A549 (cell line): ENCODE data around the gene RARB. TPM values are rescaled to one million over a fixed set of nuclear protein-coding genes. Genes with fewer than 3 reads are reported as not detected.

Experiments used
- ATAC-seq, 2 experiments: fragments of 200-7000 bp in 1 of 2; fragments of >200 bp in 1 of 2; cut with Nextera tagmentation in 1 of 2; cut with Tn5 transposase in 1 of 2; 3 replicates each; pipeline versions ENCODE4 v1.8.0 to v1.9.1; 2018 to 2020; ENCODE audit warnings: mild to moderate bottlenecking in 1 of 2, moderate library complexity in 1 of 2
- CTCF ChIA-PET: fragments of 300-600 bp; sonication (Branson Sonifier 250); formaldehyde crosslinking; extraction: SDS; loops from one replicate; lab custom pipeline; 2021; ENCODE audit warnings: antibody characterized with exemption, inconsistent platforms; lab: Yijun Ruan, JAX
- POLR2A ChIA-PET: fragments of 350-600 bp; formaldehyde crosslinking; extraction: SDS; loops from one replicate; lab custom pipeline; 2021; ENCODE audit warnings: antibody characterized with exemption, inconsistent platforms; lab: Yijun Ruan, JAX
- DNase-seq, 2 experiments: peaks; one replicate each; pipeline versions ENCODE4 v3.0.0 to v3.0.0-alpha.2; 2011 to 2016; ENCODE audit warnings: low read depth in 1 of 2, low spot score in 1 of 2
- FAIRE-seq: peaks from 2 replicates; lab custom pipeline; 2011; peaks lifted over from hg19 to GRCh38; lab: Jason Lieb, UNC
- H3K27ac ChIP-seq, 2 experiments: fragments of >200 bp; sonication (Bioruptor Twin); formaldehyde crosslinking; 3 replicates each; pipeline ENCODE4 v1.5.1; 2016 to 2017
- H3K4me1 ChIP-seq: fragments of >200 bp; sonication (Bioruptor Twin); formaldehyde crosslinking; 3 replicates; pipeline ENCODE4 v1.6.1; 2016
- H3K4me2 ChIP-seq: fragments of >200 bp; sonication (Bioruptor Twin); formaldehyde crosslinking; 3 replicates; pipeline ENCODE4 v1.6.1; 2016
- H3K4me3 ChIP-seq: fragments of >200 bp; sonication (Bioruptor Twin); formaldehyde crosslinking; 3 replicates; pipeline ENCODE4 v1.5.1; 2016
- H3K9me3 ChIP-seq: fragments of >200 bp; sonication (Bioruptor Twin); formaldehyde crosslinking; 3 replicates; pipeline ENCODE4 v1.6.1; 2016
- BCL3 ChIP-seq: fragments of >200 bp; sonication (Bioruptor Twin); formaldehyde crosslinking; IDR thresholded peaks from 3 replicates; pipeline ENCODE4 v1.6.1; 2016
- CBX2 ChIP-seq: fragments of 200-600 bp; sonication (generic); IDR thresholded peaks from 2 replicates; pipeline ENCODE4 v1.6.1; 2016; ENCODE audit warnings: low read depth, mild to moderate bottlenecking, borderline replicate concordance
- CBX8 ChIP-seq: fragments of 200-600 bp; sonication (generic); IDR thresholded peaks from 2 replicates; pipeline ENCODE4 v1.6.1; 2016
- EHF ChIP-seq: fragments of 250-450 bp; sonication (Bioruptor Pico); IDR thresholded peaks from 2 replicates; pipeline ENCODE4 v1.5.0; 2020; ENCODE audit warnings: mild to moderate bottlenecking
- FOSB ChIP-seq: fragments of 250-450 bp; sonication (Bioruptor Pico); IDR thresholded peaks from 2 replicates; pipeline ENCODE4 v1.5.0; 2020; ENCODE audit warnings: mild to moderate bottlenecking, moderate library complexity
- GATA3 ChIP-seq: IDR thresholded peaks from 2 replicates; pipeline ENCODE4 v1.6.1; 2012; ENCODE audit warnings: borderline replicate concordance
- HDAC2 ChIP-seq: fragments of 200-600 bp; sonication (generic); IDR thresholded peaks from 2 replicates; pipeline ENCODE4 v1.6.1; 2016
- HOXA7 ChIP-seq: fragments of 250-450 bp; sonication (Bioruptor Pico); IDR thresholded peaks from 2 replicates; pipeline ENCODE4 v1.5.0; 2020; ENCODE audit warnings: mild to moderate bottlenecking, moderate library complexity
- HOXB13 ChIP-seq: fragments of 250-450 bp; sonication (Bioruptor Pico); IDR thresholded peaks from 2 replicates; pipeline ENCODE4 v1.5.0; 2020; ENCODE audit warnings: low read depth, mild to moderate bottlenecking, moderate library complexity
- JUNB ChIP-seq: fragments of >200 bp; sonication (Bioruptor Twin); formaldehyde crosslinking; IDR thresholded peaks from 2 replicates; pipeline ENCODE4 v1.6.1; 2016
- KDM5A ChIP-seq: fragments of 200-600 bp; sonication (generic); IDR thresholded peaks from 2 replicates; pipeline ENCODE4 v1.6.1; 2016; ENCODE audit warnings: antibody characterized with exemption, mild to moderate bottlenecking
- MAFK ChIP-seq: fragments of 450-650 bp; IDR thresholded peaks from 2 replicates; pipeline ENCODE4 v1.6.1; 2014; ENCODE audit not compliant: partially characterized antibody
- MAX ChIP-seq: IDR thresholded peaks from 2 replicates; pipeline ENCODE4 v1.6.1; 2012
- NFE2L2 ChIP-seq: fragments of 150-350 bp; conservative IDR thresholded peaks from 2 replicates; pipeline ENCODE4 v1.6.1; 2014; ENCODE audit warnings: low read length
- NPAS2 ChIP-seq: fragments of 250-450 bp; sonication (Bioruptor Pico); IDR thresholded peaks from 2 replicates; pipeline ENCODE4 v1.8.0; 2022; ENCODE audit warnings: mild to moderate bottlenecking, moderate library complexity, borderline replicate concordance
- NR3C1 ChIP-seq: fragments of >200 bp; sonication (Bioruptor Twin); formaldehyde crosslinking; IDR thresholded peaks from 3 replicates; pipeline ENCODE4 v1.6.1; 2017
- POLR2A ChIP-seq: IDR thresholded peaks from 2 replicates; pipeline ENCODE4 v1.6.1; 2012; ENCODE audit warnings: mild to moderate bottlenecking, low read length
- RCOR1 ChIP-seq: fragments of 150-350 bp; IDR thresholded peaks from 2 replicates; pipeline ENCODE4 v1.6.1; 2014; ENCODE audit warnings: antibody characterized with exemption, low read length, low read depth
- RFX5 ChIP-seq: fragments of 450-650 bp; IDR thresholded peaks from 2 replicates; pipeline ENCODE4 v1.7.1; 2014; ENCODE audit warnings: antibody characterized with exemption, mild to moderate bottlenecking, moderate library complexity
- TP53 ChIP-seq: fragments of 250-450 bp; sonication (Bioruptor Pico); IDR thresholded peaks from 2 replicates; pipeline ENCODE4 v1.5.0; 2021; ENCODE audit warnings: mild to moderate bottlenecking, moderate library complexity
- ZFP36 ChIP-seq: fragments of 450-650 bp; IDR thresholded peaks from 2 replicates; pipeline ENCODE4 v1.6.1; 2014; ENCODE audit warnings: borderline replicate concordance; ENCODE audit not compliant: partially characterized antibody
- ZNF302 ChIP-seq: fragments of 250-450 bp; sonication (Bioruptor Pico); IDR thresholded peaks from 2 replicates; pipeline ENCODE4 v1.9.0; 2021; ENCODE audit warnings: inconsistent platforms, mild to moderate bottlenecking, moderate library complexity
- WGBS: methylation state at CpG from one replicate; pipeline ENCODE4 v1.1.6; 2017; ENCODE audit errors: missing lambda C conversion rate; 5-methylcytosine and 5-hydroxymethylcytosine counted together
- polyA plus RNA-seq, 4 experiments: library from polyadenylated mRNA; depleted of rRNA in 3 of 4; stranded (reverse); fragments of >200 nt; fragmentation: RNase III in 1 of 4; extraction: RNeasy Plus Mini Kit Qiagen cat#74134 plus additional on column Dnase treatment in 1 of 4; gene quantifications; 2 replicates in 3 of 4; 3 replicates in 1 of 4; pipeline ENCODE4 v1.2.3, GENCODE V29; 2011 to 2017
- TF ChIP-seq, protein P1 (sequence below): fragments of 250-450 bp; sonication (Bioruptor Pico); IDR thresholded peaks from 2 replicates; pipeline ENCODE4 v1.5.0; 2020; ENCODE audit warnings: low read depth, mild to moderate bottlenecking, moderate library complexity
- TF ChIP-seq, protein P2 (sequence below): fragments of >200 bp; sonication (Bioruptor Twin); formaldehyde crosslinking; IDR thresholded peaks from 3 replicates; pipeline ENCODE4 v1.5.1; 2016

The RARB gene
- polyA plus RNA-seq, 2 of the 4 experiments (the other 2 are of a cell fraction): 24.5 to 30.8 TPM

- CTCF ChIA-PET: no interaction called here
- ATAC-seq (no peak), FAIRE-seq (no peak), DNase-seq (no peak)
- peaks cover 62% of the 10 kb centered on the region for H3K4me1 ChIP-seq
- WGBS: 85% methylated on average over 7 of the region's 7 CpGs
- no peak overlapping the region for H3K4me3 ChIP-seq
- no peaks in the 10 kb centered on the region for H3K9me3 ChIP-seq
- TF ChIP-seq POLR2A (no peak), NR3C1 (no peak), JUNB (no peak), ZFP36 (peak; percentile 37)
- H3K27ac ChIP-seq: peak overlapping the region; percentile 29 to 54; a peak in 4 of 6 replicates
- POLR2A ChIA-PET: no interaction called here
- H3K4me2 ChIP-seq: peak overlapping the region; percentile 32; the same call in 2 of the 3 replicates
Measured at GRCh38 chr3:25456723-25457670, 28.9 kb downstream of the RARB start.

DNA sequence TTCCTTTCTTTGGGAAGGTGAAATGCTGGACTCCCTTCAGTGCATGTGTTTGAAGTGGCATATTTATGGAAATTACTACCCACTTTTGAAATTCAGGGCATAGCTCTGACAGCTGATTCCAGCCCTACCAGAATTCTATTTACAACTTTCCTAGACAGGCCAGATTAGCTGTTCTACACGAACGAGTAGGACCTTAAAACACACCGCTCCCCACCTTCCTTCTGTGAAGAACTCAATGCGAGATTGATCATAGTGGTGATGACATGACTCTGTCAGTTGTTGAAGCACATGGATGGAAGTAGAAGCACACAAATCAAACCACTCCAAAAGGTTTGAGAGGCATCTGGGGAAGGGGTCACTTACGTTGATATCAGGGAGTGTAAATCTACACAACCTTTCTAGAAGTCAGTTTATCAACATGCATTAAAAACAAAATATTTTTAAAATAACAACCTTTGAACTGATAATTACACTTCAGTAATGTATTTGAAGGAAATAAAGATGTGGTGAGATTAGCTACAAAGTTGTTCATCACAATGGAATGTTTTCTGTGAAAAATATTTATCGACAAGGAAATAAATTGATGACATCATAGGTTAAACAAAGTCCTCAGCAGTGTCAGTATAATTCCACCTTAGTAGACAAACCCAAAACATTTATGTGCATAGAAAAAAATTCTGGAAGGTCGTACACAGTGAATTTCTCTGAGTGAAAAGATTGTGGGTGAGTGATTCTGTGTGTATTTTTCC, 29.8 kb downstream of the RARB start:
- Histone ChIP-seq H3K4me3 (no peak overlapping the region), H3K4me2 (peak overlapping the region; percentile 32), H3K4me1 (peaks cover 54% of the 10 kb centered on the region), H3K9me3 (no peaks in the 10 kb centered on the region)
- DNase-seq (peak in 1 of 2 experiments; percentile 14), FAIRE-seq (peak; percentile 39), ATAC-seq (no peak)
- 64% methylated on average over 7 of the region's 7 CpGs for WGBS
- CTCF ChIA-PET: interaction anchor here (0.9 kb wide), 1 partner anchor 16 kb away, joined by 3 read pairs; no protein-coding TSS in a partner anchor
- TF ChIP-seq ZFP36 (no peak), RFX5 (no peak), NFE2L2 (no peak), HOXA7 (CRISPR knock-in tag) (no peak), HDAC2 (no peak), ZNF302 (CRISPR knock-in tag) (no peak), FOSB (CRISPR knock-in tag) (no peak), RCOR1 (no peak), CBX8 (no peak), HOXB13 (CRISPR knock-in tag) (no peak), BCL3 (no peak), EHF (CRISPR knock-in tag) (no peak), NPAS2 (CRISPR knock-in tag) (no peak)
- TF ChIP-seq, all 56 proteins: peak for 0
- POLR2A ChIA-PET: no interaction called here
- H3K27ac ChIP-seq: peak overlapping the region; percentile 29 to 54; a peak in 5 of 6 replicates

DNA sequence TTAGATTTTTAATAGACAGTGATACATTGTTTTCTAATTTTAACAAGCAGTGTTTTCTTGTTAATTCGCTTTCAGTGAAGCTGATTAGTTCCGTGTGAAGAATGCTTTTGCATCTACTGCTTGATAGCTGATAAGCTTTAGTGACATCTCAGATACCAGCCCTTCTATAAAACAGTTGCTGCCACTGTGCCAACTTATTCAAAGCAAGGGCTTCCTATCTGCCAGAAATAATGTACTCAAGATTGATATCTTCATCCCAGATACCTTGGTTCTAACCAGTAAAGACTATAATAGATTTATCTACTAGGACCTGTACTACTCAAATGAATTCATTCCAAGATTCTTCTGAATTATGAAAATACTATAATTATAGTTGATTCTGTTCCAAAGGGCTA, 30.4 kb downstream of the RARB start:
- DNase-seq: no peak
- FAIRE-seq: no peak
- ATAC-seq: no peak
- TF ChIP-seq TP53 (CRISPR knock-in tag) (no peak), KDM5A (no peak), BCL3 (no peak), ZFP36 (no peak), MAX (no peak), GATA3 (no peak), EHF (CRISPR knock-in tag) (no peak), RCOR1 (no peak), MAFK (no peak), CBX2 (no peak)
- TF ChIP-seq, protein P1, sequence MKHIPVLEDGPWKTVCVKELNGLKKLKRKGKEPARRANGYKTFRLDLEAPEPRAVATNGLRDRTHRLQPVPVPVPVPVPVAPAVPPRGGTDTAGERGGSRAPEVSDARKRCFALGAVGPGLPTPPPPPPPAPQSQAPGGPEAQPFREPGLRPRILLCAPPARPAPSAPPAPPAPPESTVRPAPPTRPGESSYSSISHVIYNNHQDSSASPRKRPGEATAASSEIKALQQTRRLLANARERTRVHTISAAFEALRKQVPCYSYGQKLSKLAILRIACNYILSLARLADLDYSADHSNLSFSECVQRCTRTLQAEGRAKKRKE: no peak
- TF ChIP-seq, protein P2, sequence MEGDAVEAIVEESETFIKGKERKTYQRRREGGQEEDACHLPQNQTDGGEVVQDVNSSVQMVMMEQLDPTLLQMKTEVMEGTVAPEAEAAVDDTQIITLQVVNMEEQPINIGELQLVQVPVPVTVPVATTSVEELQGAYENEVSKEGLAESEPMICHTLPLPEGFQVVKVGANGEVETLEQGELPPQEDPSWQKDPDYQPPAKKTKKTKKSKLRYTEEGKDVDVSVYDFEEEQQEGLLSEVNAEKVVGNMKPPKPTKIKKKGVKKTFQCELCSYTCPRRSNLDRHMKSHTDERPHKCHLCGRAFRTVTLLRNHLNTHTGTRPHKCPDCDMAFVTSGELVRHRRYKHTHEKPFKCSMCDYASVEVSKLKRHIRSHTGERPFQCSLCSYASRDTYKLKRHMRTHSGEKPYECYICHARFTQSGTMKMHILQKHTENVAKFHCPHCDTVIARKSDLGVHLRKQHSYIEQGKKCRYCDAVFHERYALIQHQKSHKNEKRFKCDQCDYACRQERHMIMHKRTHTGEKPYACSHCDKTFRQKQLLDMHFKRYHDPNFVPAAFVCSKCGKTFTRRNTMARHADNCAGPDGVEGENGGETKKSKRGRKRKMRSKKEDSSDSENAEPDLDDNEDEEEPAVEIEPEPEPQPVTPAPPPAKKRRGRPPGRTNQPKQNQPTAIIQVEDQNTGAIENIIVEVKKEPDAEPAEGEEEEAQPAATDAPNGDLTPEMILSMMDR: no peak
- no peak overlapping the region for H3K4me3 ChIP-seq
- peak overlapping the region; percentile 32 for H3K4me2 ChIP-seq
- ChIA-PET POLR2A (no interaction called here), CTCF (interaction anchor here (0.9 kb wide), 1 partner anchor 16 kb away, joined by 3 read pairs; no protein-coding TSS in a partner anchor)
- H3K9me3 ChIP-seq: no peaks in the 10 kb centered on the region
- WGBS: 76% methylated on average over 2 of the region's 2 CpGs
- peaks cover 52% of the 10 kb centered on the region for H3K4me1 ChIP-seq
- peak overlapping the region; percentile 14 to 22; a peak in 2 of 6 replicates for H3K27ac ChIP-seq
